Measurements from ENCODE around the gene CDYL2. TPM values are rescaled to one million over a fixed set of nuclear protein-coding genes. Genes with fewer than 3 reads are reported as not detected.
A peak's percentile ranks its signal among the peaks of the same experiment; 100 is the strongest.

Gene CDYL2
- total RNA-seq, 1 experiment from 2014 or later: 7.6 TPM

DNA sequence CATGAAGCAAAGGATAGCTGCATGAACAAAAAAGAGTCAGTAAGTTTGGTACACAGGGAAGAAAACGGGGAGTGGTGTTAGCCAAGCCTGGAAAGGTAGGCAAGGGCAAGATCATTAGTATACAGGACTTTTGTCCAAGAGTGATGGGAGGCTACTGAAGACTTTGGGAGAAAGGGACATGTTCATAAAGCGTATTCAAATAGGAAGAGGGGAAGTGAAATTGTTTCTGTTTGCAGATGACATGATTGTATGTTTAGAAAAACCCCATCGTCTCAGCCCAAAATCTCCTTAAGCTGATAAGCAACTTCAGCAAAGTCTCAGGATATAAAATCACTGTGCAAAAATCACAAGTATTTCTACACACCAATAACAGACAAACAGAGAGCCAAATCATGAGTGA is 19.4 kb downstream of the CDYL2 start:
- Histone ChIP-seq H3K9ac (ENCODE audit: low read length) (no peak overlapping the region), H3K79me2 (ENCODE audit: low read length) (peaks cover 42% of the 10 kb centered on the region), H3K9me2 (replicated peaks; ENCODE audit: low read length) (no peaks in the 10 kb centered on the region), H3K4me1 (ENCODE audit: insufficient read depth, low read length) (no peaks in the 10 kb centered on the region), H3K27me3 (ENCODE audit: low read length) (no peaks in the 10 kb centered on the region), H3K27ac (ENCODE audit: low read length) (no peak overlapping the region), H3K4me3 (ENCODE audit: low read length) (no peak overlapping the region), H4K20me1 (ENCODE audit: low read length) (no peaks in the 10 kb centered on the region), H2AFZ (ENCODE audit: low read length) (no peak overlapping the region), H3K9me3 (ENCODE audit: low read length) (no peaks in the 10 kb centered on the region), H3F3A (ENCODE audit: low read length, unreplicated experiment) (no peaks in the 10 kb centered on the region), H3K4me2 (ENCODE audit: low read length) (no peak overlapping the region), H3K36me3 (ENCODE audit: low read depth, low read length) (no peaks in the 10 kb centered on the region)
- ChIA-PET CTCF (no interaction called here), POLR2A (ENCODE audit: unreplicated experiment) (no interaction called here)
- intact Hi-C loops (cut with micrococcal nuclease): no loop called here
- TF ChIP-seq, protein P1, sequence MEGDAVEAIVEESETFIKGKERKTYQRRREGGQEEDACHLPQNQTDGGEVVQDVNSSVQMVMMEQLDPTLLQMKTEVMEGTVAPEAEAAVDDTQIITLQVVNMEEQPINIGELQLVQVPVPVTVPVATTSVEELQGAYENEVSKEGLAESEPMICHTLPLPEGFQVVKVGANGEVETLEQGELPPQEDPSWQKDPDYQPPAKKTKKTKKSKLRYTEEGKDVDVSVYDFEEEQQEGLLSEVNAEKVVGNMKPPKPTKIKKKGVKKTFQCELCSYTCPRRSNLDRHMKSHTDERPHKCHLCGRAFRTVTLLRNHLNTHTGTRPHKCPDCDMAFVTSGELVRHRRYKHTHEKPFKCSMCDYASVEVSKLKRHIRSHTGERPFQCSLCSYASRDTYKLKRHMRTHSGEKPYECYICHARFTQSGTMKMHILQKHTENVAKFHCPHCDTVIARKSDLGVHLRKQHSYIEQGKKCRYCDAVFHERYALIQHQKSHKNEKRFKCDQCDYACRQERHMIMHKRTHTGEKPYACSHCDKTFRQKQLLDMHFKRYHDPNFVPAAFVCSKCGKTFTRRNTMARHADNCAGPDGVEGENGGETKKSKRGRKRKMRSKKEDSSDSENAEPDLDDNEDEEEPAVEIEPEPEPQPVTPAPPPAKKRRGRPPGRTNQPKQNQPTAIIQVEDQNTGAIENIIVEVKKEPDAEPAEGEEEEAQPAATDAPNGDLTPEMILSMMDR (conservative IDR thresholded peaks at IDR 0.05; ENCODE audit: low read depth, low read length): no peak
- TF ChIP-seq EZH2 (IDR thresholded peaks at IDR 0.05; ENCODE audit: low read length, unreplicated experiment) (no peak), EZH2phosphoT487 (IDR thresholded peaks at IDR 0.05; ENCODE audit: borderline replicate concordance, low read length) (no peak)
- BruUV-seq (replicated peaks): no TSS peak
- no peak for ATAC-seq
- DNase-seq: no peak

DNA sequence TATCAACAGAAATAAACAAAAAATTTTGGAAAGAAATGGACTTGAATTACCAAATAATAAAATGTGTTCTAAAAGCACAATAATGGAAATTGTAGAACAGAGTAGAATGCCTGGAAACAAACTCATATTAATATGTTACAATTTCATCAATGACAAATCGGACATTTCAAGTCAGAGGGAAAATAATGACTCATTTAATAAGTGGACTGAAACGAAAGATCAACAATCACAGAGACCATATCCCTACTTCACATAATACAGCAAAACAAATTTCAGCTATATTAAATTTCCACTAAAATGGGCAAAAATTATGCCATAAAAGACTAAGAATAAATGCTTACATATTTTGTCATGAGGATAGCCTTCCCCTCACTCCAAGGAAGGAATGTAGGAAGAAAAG is 25.7 kb downstream of the CDYL2 start:
- Histone ChIP-seq H3K79me2 (ENCODE audit: low read length) (peaks cover 31% of the 10 kb centered on the region), H3K9ac (ENCODE audit: low read length) (no peak overlapping the region), H3K9me2 (replicated peaks; ENCODE audit: low read length) (no peaks in the 10 kb centered on the region), H3K36me3 (ENCODE audit: low read depth, low read length) (no peaks in the 10 kb centered on the region), H3F3A (ENCODE audit: low read length, unreplicated experiment) (no peaks in the 10 kb centered on the region), H3K27me3 (ENCODE audit: low read length) (no peaks in the 10 kb centered on the region), H2AFZ (ENCODE audit: low read length) (no peak overlapping the region), H3K9me3 (ENCODE audit: low read length) (no peaks in the 10 kb centered on the region), H3K4me2 (ENCODE audit: low read length) (peak overlapping the region; percentile 55; the same call in 1 of the 2 replicates), H3K4me3 (ENCODE audit: low read length) (peak overlapping the region; percentile 26; the same call in 1 of the 2 replicates), H4K20me1 (ENCODE audit: low read length) (no peaks in the 10 kb centered on the region), H3K27ac (ENCODE audit: low read length) (no peak overlapping the region), H3K4me1 (ENCODE audit: insufficient read depth, low read length) (peaks cover 10% of the 10 kb centered on the region)
- TF ChIP-seq EZH2phosphoT487 (IDR thresholded peaks at IDR 0.05; ENCODE audit: borderline replicate concordance, low read length): no peak
- TF ChIP-seq, protein P1 (conservative IDR thresholded peaks at IDR 0.05; ENCODE audit: low read depth, low read length): no peak
- TF ChIP-seq EZH2 (IDR thresholded peaks at IDR 0.05; ENCODE audit: low read length, unreplicated experiment): no peak
- DNase-seq (peak; percentile 34), ATAC-seq (peak; percentile 61; the same call in 1 of the 2 replicates)
- ChIA-PET CTCF (no interaction called here), POLR2A (ENCODE audit: unreplicated experiment) (no interaction called here)
- BruUV-seq (replicated peaks): no TSS peak
- intact Hi-C loops (cut with micrococcal nuclease): no loop called here

DNA sequence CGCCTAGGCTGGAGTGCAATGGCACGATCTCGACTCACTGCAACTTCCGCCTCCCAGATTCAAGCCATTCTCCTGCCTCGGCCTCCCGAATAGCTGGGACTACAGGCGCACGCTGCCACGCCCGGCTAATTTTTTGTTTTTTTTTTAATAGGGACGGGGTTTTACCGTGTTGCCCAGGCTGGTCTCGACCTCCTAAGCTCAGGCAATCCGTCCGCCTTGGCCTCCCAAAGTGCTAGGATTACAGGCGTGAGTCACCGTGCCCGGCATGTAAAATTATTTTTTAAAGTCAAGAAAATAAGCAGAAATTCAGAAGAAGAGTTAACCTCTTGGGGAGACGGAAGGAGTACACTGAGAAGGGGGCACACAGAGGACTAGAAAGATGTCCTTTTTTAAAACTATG is 27.5 kb downstream of the CDYL2 start:
- TF ChIP-seq EZH2phosphoT487 (IDR thresholded peaks at IDR 0.05; ENCODE audit: borderline replicate concordance, low read length) (no peak), EZH2 (IDR thresholded peaks at IDR 0.05; ENCODE audit: low read length, unreplicated experiment) (no peak)
- TF ChIP-seq, protein P1 (conservative IDR thresholded peaks at IDR 0.05; ENCODE audit: low read depth, low read length): no peak
- no peaks in the 10 kb centered on the region for H4K20me1 ChIP-seq (ENCODE audit: low read length)
- no TSS peak for BruUV-seq (replicated peaks)
- H3K27ac ChIP-seq (ENCODE audit: low read length): no peak overlapping the region
- H3F3A ChIP-seq (ENCODE audit: low read length, unreplicated experiment): no peaks in the 10 kb centered on the region
- no peak overlapping the region for H2AFZ ChIP-seq (ENCODE audit: low read length)
- no peaks in the 10 kb centered on the region for H3K9me2 ChIP-seq (replicated peaks; ENCODE audit: low read length)
- H3K79me2 ChIP-seq (ENCODE audit: low read length): peaks cover 22% of the 10 kb centered on the region
- CTCF ChIA-PET: no interaction called here
- ATAC-seq (no peak), DNase-seq (no peak)
- H3K36me3 ChIP-seq (ENCODE audit: low read depth, low read length): no peaks in the 10 kb centered on the region
- no peak overlapping the region for H3K4me2 ChIP-seq (ENCODE audit: low read length)
- no peaks in the 10 kb centered on the region for H3K9me3 ChIP-seq (ENCODE audit: low read length)
- intact Hi-C loops (cut with micrococcal nuclease): no loop called here
- peaks cover 10% of the 10 kb centered on the region for H3K4me1 ChIP-seq (ENCODE audit: insufficient read depth, low read length)
- no peak overlapping the region for H3K4me3 ChIP-seq (ENCODE audit: low read length)
- no peak overlapping the region for H3K9ac ChIP-seq (ENCODE audit: low read length)
- H3K27me3 ChIP-seq (ENCODE audit: low read length): no peaks in the 10 kb centered on the region
- POLR2A ChIA-PET (ENCODE audit: unreplicated experiment): no interaction called here
